HCT116 (cell line): Measurements from ENCODE around the gene SYNRG. TPM values are rescaled to one million over a fixed set of nuclear protein-coding genes. Genes with fewer than 3 reads are reported as not detected.

Experiments
- ATAC-seq: fragments of 200-7000 bp; cut with Tn5 transposase; 2 replicates; pipeline ENCODE4 v1.9.1; 2020; ENCODE audit warnings: mild to moderate bottlenecking, moderate library complexity
- BruUV-seq: library from RNA; stranded (reverse); fragments of 400-500 nt; replicated peaks from 2 replicates; lab custom pipeline; 2021; lab: Mats Ljungman, UMichigan
- CTCF ChIA-PET: fragments of 300-600 bp; sonication (Branson Sonifier 250); formaldehyde crosslinking; loops from one replicate; lab custom pipeline; 2021; ENCODE audit warnings: antibody characterized with exemption; lab: Charles Lee
- POLR2A ChIA-PET: fragments of 300-600, 350-600 bp; sonication (Branson Sonifier 250); formaldehyde crosslinking; loops from one replicate; lab custom pipeline; 2021; ENCODE audit warnings: antibody characterized with exemption; lab: Charles Lee
- RAD21 ChIA-PET, 2 experiments: fragments of 300-600 bp; sonication (Branson Sonifier 250); formaldehyde crosslinking; loops; one replicate each; lab custom pipeline; 2023; ENCODE audit warnings: low total read pairs in 2 of 2; ENCODE audit not compliant: uncharacterized antibody in 2 of 2, unreplicated experiment in 2 of 2, low non-redundant PET in 1 of 2; lab: Charles Lee
- DNase-seq: peaks from one replicate; pipeline ENCODE4 v3.0.0-alpha.2; 2010; ENCODE audit warnings: low read depth, low spot score
- H2AFZ ChIP-seq: fragments of 200-600 bp; shearing (Covaris generic), sonication (generic); 2 replicates; pipeline ENCODE4 v1.6.1; 2017; ENCODE audit warnings: low read depth, mixed run types, mixed read lengths, antibody characterized with exemption, low read length; ENCODE audit not compliant: poor library complexity, severe bottlenecking
- H3K27ac ChIP-seq: 2 replicates; pipeline ENCODE4 v1.5.1; 2012; ENCODE audit warnings: low read depth, low read length
- H3K27me3 ChIP-seq: fragments of 200-600 bp; sonication (generic); 2 replicates; pipeline ENCODE4 v1.6.1; 2016; ENCODE audit warnings: mixed run types, low read length, mixed read lengths; ENCODE audit not compliant: insufficient read depth
- H3K36me3 ChIP-seq, 2 experiments: fragments of 200-500 bp in 1 of 2; fragments of 200-600 bp in 1 of 2; sonication (Bioruptor generic) in 1 of 2; sonication (generic) in 1 of 2; 2 replicates each; pipeline versions ENCODE4 v1.5.1 to v1.6.1; 2014 to 2016; ENCODE audit warnings: low read length in 2 of 2, inconsistent platforms in 1 of 2, mixed read lengths in 1 of 2, mixed run types in 1 of 2; ENCODE audit not compliant: insufficient read depth in 2 of 2, control insufficient read depth in 1 of 2
- H3K4me1 ChIP-seq, 2 experiments: fragments of 200-600 bp in 1 of 2; sonication (generic) in 1 of 2; 2 replicates each; pipeline versions ENCODE4 v1.5.1 to v1.6.1; 2012 to 2017; ENCODE audit warnings: low read length in 2 of 2, inconsistent platforms in 1 of 2, mild to moderate bottlenecking in 1 of 2, mixed read lengths in 1 of 2, mixed run types in 1 of 2, moderate library complexity in 1 of 2; ENCODE audit not compliant: insufficient read depth in 2 of 2, control insufficient read depth in 1 of 2
- H3K4me2 ChIP-seq: fragments of 200-600 bp; sonication (generic); 2 replicates; pipeline ENCODE4 v1.6.1; 2017; ENCODE audit warnings: mixed run types, low read length, mixed read lengths
- H3K4me3 ChIP-seq, 2 experiments: fragments of 200-600 bp in 1 of 2; sonication (generic) in 1 of 2; replicated peaks in 1 of 2; 2 replicates each; pipeline ENCODE4 v1.5.1; 2011 to 2016; ENCODE audit warnings: low read length in 2 of 2, control low read depth in 1 of 2, low read depth in 1 of 2, mild to moderate bottlenecking in 1 of 2, mixed read lengths in 1 of 2, mixed run types in 1 of 2
- H3K79me2 ChIP-seq: fragments of 200-600 bp; sonication (generic); 2 replicates; pipeline ENCODE4 v1.6.1; 2017; ENCODE audit warnings: mild to moderate bottlenecking, mixed run types, low read length, moderate library complexity, mixed read lengths; ENCODE audit not compliant: insufficient read depth
- H3K9ac ChIP-seq: fragments of 200-600 bp; sonication (generic); 2 replicates; pipeline ENCODE4 v1.6.1; 2016; ENCODE audit warnings: low read length, mixed read lengths
- H3K9me2 ChIP-seq: fragments of 200-600 bp; sonication (generic), shearing (Covaris generic); 2 replicates; pipeline ENCODE4 v1.6.1; 2017; ENCODE audit warnings: mixed run types, mild to moderate bottlenecking, moderate library complexity; ENCODE audit not compliant: insufficient read depth
- H3K9me3 ChIP-seq, 2 experiments: fragments of 200-500 bp in 1 of 2; fragments of 200-600 bp in 1 of 2; sonication (Bioruptor generic) in 1 of 2; sonication (generic) in 1 of 2; 2 replicates each; pipeline ENCODE4 v1.6.1; 2014 to 2017; ENCODE audit warnings: low read length in 2 of 2, mixed read lengths in 2 of 2, inconsistent platforms in 1 of 2, low read depth in 1 of 2, mild to moderate bottlenecking in 1 of 2, mixed run types in 1 of 2, moderate library complexity in 1 of 2; ENCODE audit not compliant: control insufficient read depth in 1 of 2, insufficient read depth in 1 of 2
- H4K20me1 ChIP-seq: fragments of 200-600 bp; sonication (generic), shearing (Covaris generic); 2 replicates; pipeline ENCODE4 v1.6.1; 2017; ENCODE audit warnings: mixed run types, mild to moderate bottlenecking, moderate library complexity; ENCODE audit not compliant: insufficient read depth
- CEBPB ChIP-seq: IDR thresholded peaks from 2 replicates; pipeline ENCODE4 v1.6.1; 2012; ENCODE audit warnings: low read depth
- EZH2 ChIP-seq: fragments of 200-600 bp; sonication (generic); IDR thresholded peaks from 2 replicates; pipeline ENCODE4 v1.6.1; 2017; ENCODE audit warnings: antibody characterized with exemption, mixed run types
- POLR2A ChIP-seq: IDR thresholded peaks from 2 replicates; pipeline ENCODE4 v1.7.0; 2011; ENCODE audit warnings: borderline replicate concordance; ENCODE audit not compliant: insufficient read depth, insufficient read length; ENCODE audit errors: extremely low read depth
- POLR2AphosphoS5 ChIP-seq: IDR thresholded peaks from 2 replicates; pipeline ENCODE4 v1.6.1; 2011; ENCODE audit warnings: mild to moderate bottlenecking, low read depth, low read length, moderate library complexity
- SIN3A ChIP-seq: IDR thresholded peaks from 2 replicates; pipeline ENCODE4 v1.6.1; 2012; ENCODE audit warnings: low read depth
- SRF ChIP-seq: IDR thresholded peaks from 2 replicates; pipeline ENCODE4 v1.6.1; 2012; ENCODE audit warnings: low read depth
- YY1 ChIP-seq: IDR thresholded peaks from 2 replicates; pipeline ENCODE4 v1.6.1; 2011; ENCODE audit warnings: low read length, low read depth, moderate library complexity, mild to moderate bottlenecking; ENCODE audit not compliant: insufficient replicate concordance; ENCODE audit errors: extremely low read depth
- ZFX ChIP-seq: fragments of 450-650 bp; IDR thresholded peaks from 2 replicates; pipeline ENCODE4 v1.6.1; 2017
- intact Hi-C: fragments of 100-400 bp; cut with micrococcal nuclease; formaldehyde crosslinking; loops from 2 replicates; pipeline ENCODE4 v1.10.0; 2022
- total RNA-seq: library from RNA; stranded (reverse); gene quantifications from one replicate; pipeline ENCODE4 v1.2.1, GENCODE V29; 2021; ENCODE audit not compliant: unreplicated experiment
- TF ChIP-seq, protein P1 (sequence below): IDR thresholded peaks from 2 replicates; pipeline ENCODE4 v1.6.1; 2012
- TF ChIP-seq, protein P2 (sequence below): IDR thresholded peaks from 2 replicates; pipeline ENCODE4 v1.6.1; 2012; ENCODE audit warnings: low read depth

SYNRG gene
- total RNA-seq, 1 experiment from 2014 or later: 23.8 TPM

DNA sequence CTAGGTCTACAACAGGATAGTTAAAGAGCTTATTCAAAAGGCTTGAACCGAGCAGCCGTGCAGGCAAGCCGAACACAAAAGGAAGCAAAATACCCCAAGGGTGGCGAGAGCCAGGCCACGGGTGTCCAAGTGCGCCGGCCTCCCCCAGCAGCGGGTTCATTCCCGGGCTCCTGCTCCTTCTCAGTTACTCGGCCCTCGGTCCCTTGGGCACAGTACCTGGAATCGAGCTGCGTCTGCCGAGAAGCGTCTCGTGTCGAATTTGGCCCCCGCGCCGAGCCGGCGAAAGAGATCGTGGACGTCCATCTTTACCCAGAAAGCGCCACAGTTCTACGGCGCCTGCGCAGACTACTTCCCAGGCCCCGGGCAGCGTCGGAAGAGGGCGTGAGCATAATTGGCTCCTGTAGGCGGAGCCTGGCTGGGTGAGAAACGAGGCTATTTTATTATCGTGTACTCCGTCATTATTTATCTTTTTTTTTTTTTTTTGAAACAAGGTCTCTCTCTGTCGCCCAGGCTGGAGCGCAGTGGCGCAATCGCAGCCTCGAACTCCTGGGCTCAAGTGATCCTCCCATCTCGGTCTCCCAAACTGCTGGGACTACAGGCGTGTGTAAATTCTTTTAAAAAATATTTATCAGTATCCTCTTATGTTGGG, 34.0 kb upstream of the SYNRG start, which contains the start of gene DDX52:
TSS of gene DDX52 (minus strand) at position 329 of the 649 bp plus-strand sequence. CDS start at position 303, 26 bp downstream.
- Histone ChIP-seq H3K9me2 (no peaks in the 10 kb centered on the region), H3K27ac (peak within 1 kb of the TSS; percentile 48), H3K36me3 (peaks cover 7 to 10% of the 10 kb centered on the region in 2 experiments; a peak in 3 of 4 replicates), H3K9ac (peak within 1 kb of the TSS; percentile 80), H3K4me3 (peak within 1 kb of the TSS; percentile 69 to 90), H4K20me1 (no peaks in the 10 kb centered on the region), H3K27me3 (peaks cover 16% of the 10 kb centered on the region; the same call in 1 of the 2 replicates), H3K9me3 (no peaks in the 10 kb centered on the region), H2AFZ (peak within 1 kb of the TSS; percentile 97), H3K4me2 (peak within 1 kb of the TSS; percentile 74), H3K79me2 (peaks cover 47% of the 10 kb centered on the region), H3K4me1 (peaks cover 5 to 12% of the 10 kb centered on the region in 2 experiments; a peak in 3 of 4 replicates)
- TSS peak; percentile 76 for BruUV-seq
- ATAC-seq (peak; percentile 98), DNase-seq (peak; percentile 76)
- ChIA-PET CTCF (no interaction called here), POLR2A (interaction anchor here (2.0 kb wide), 1 partner anchor 34 kb away, joined by 6 read pairs; the partner anchor contains the start of gene SYNRG), RAD21 (no interaction called here)
- intact Hi-C loops: no loop called here
- peak; percentile 68 for TF ChIP-seq ZFX
- TF ChIP-seq SIN3A: peak; percentile 54; the same call in 1 of the 2 replicates
- TF ChIP-seq, protein P1, sequence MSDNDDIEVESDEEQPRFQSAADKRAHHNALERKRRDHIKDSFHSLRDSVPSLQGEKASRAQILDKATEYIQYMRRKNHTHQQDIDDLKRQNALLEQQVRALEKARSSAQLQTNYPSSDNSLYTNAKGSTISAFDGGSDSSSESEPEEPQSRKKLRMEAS: peak; percentile 7
- peak; percentile 83 for TF ChIP-seq YY1
- no peak for TF ChIP-seq EZH2
- TF ChIP-seq, protein P2, sequence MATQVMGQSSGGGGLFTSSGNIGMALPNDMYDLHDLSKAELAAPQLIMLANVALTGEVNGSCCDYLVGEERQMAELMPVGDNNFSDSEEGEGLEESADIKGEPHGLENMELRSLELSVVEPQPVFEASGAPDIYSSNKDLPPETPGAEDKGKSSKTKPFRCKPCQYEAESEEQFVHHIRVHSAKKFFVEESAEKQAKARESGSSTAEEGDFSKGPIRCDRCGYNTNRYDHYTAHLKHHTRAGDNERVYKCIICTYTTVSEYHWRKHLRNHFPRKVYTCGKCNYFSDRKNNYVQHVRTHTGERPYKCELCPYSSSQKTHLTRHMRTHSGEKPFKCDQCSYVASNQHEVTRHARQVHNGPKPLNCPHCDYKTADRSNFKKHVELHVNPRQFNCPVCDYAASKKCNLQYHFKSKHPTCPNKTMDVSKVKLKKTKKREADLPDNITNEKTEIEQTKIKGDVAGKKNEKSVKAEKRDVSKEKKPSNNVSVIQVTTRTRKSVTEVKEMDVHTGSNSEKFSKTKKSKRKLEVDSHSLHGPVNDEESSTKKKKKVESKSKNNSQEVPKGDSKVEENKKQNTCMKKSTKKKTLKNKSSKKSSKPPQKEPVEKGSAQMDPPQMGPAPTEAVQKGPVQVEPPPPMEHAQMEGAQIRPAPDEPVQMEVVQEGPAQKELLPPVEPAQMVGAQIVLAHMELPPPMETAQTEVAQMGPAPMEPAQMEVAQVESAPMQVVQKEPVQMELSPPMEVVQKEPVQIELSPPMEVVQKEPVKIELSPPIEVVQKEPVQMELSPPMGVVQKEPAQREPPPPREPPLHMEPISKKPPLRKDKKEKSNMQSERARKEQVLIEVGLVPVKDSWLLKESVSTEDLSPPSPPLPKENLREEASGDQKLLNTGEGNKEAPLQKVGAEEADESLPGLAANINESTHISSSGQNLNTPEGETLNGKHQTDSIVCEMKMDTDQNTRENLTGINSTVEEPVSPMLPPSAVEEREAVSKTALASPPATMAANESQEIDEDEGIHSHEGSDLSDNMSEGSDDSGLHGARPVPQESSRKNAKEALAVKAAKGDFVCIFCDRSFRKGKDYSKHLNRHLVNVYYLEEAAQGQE: no peak
- TF ChIP-seq SRF: no peak
- peak; percentile 70 for TF ChIP-seq POLR2A
- peak; percentile 59; the same call in 1 of the 2 replicates for TF ChIP-seq CEBPB
- TF ChIP-seq POLR2AphosphoS5: peak; percentile 93
- TF ChIP-seq, all 23 proteins: peak for 7
